Measurements from ENCODE around the gene SLC37A1. TPM values are rescaled to one million over a fixed set of nuclear protein-coding genes. Genes with fewer than 3 reads are reported as not detected.
"Not testable (repeated sequence)": the region's sequence is repeated elsewhere in the genome, so short reads cannot be mapped to it uniquely, and the experiment has no call there.

The SLC37A1 gene
- total and polyA plus RNA-seq, 9 of the 15 experiments (the other 6 are each of a cell fraction or from before 2014, with no cell fraction given) = 0.06 to 3.4 (median 0.40) TPM

- peak; percentile 15 for TF ChIP-seq ZFP36 (IDR thresholded peaks at IDR 0.05; ENCODE audit: low read depth, low read length, partially characterized antibody)
Observed at GRCh38 chr21:42614811-42615351, 101.2 kb downstream of the SLC37A1 start (continued).

- POLR2A ChIA-PET = interaction anchor here (1.0 kb wide), 3 partner anchors 22 to 76 kb away, joined by 3 to 6 read pairs (median 4); no protein-coding TSS in a partner anchor
- H3K4me2 ChIP-seq (ENCODE audit: insufficient read depth, low read length) = peak overlapping the region; percentile 15; the same call in 1 of the 2 replicates
- BruUV-seq (replicated peaks) = not testable (repeated sequence)
Observed at GRCh38 chr21:42615377-42615776, 101.7 kb downstream of the SLC37A1 start.

More at GRCh38 chr21:42615377-42615776, 101.7 kb downstream of the SLC37A1 start:
- H3K27ac ChIP-seq (ENCODE audit: extremely low read depth, low read depth, low read length); H2AFZ ChIP-seq (ENCODE audit: low read depth, low read length); H3K9me3 ChIP-seq (replicated peaks; ENCODE audit: control insufficient read depth, insufficient read depth, low read depth, low read length); in situ Hi-C loops (cut with MboI); H3K4me3 ChIP-seq; ATAC-seq; H3K9me1 ChIP-seq (ENCODE audit: control insufficient read depth, insufficient read depth, low read length); H3K36me3 ChIP-seq (ENCODE audit: control insufficient read depth, insufficient read depth, low read length); CTCF ChIA-PET (ENCODE audit: low intra/inter-chr PET ratio); H3K9ac ChIP-seq (ENCODE audit: insufficient read depth in 1 of 2, low read depth in 2 of 2, low read length in 2 of 2); DNase-seq (ENCODE audit: extremely low read depth in 1 of 4, low spot score in 3 of 4); intact Hi-C loops (cut with micrococcal nuclease); H3K79me2 ChIP-seq (ENCODE audit: control insufficient read depth, insufficient read depth, low read length); H4K20me1 ChIP-seq (replicated peaks; ENCODE audit: control insufficient read depth, insufficient read depth, low read length): not testable (repeated sequence)
- Histone ChIP-seq H3K27me3 (ENCODE audit: control insufficient read depth in 2 of 2, insufficient read depth in 2 of 2, low read length in 2 of 2) (peaks cover 28 to 63% of the 10 kb centered on the region in 2 experiments), H3K4me1 (replicated peaks in 1 of 2; ENCODE audit: control insufficient read depth in 2 of 2, insufficient read depth in 2 of 2, low read length in 2 of 2) (peaks cover 3 to 18% of the 10 kb centered on the region in 2 experiments; a peak in 3 of 5 replicates)
- peak; percentile 93 for FAIRE-seq
- TF ChIP-seq HBP1 (CRISPR knock-in tag; IDR thresholded peaks at IDR 0.05) (peak; percentile 34; the same call in 1 of the 2 replicates), PHF20 (IDR thresholded peaks at IDR 0.05; ENCODE audit: partially characterized antibody) (peak; percentile 15)
- WGBS (ENCODE audit: insufficient coverage, low coverage, missing lambda C conversion rate) = 27% methylated on average over 2 of the region's 5 CpGs

All from K562 (cell line).